ENCODE measurements around the gene SBK1.

Gene SBK1

GRCh38 chr16:28298511-28298878, 6.2 kb downstream of the SBK1 start:
- Histone ChIP-seq H3F3A (ENCODE audit: low read depth) (no peaks in the 10 kb centered on the region), H3K27me3 (ENCODE audit: insufficient read depth, low read length, poor library complexity, severe bottlenecking) (peaks cover 2% of the 10 kb centered on the region), H3K4me1 (ENCODE audit: insufficient read depth, low read length, poor library complexity, severe bottlenecking) (peaks cover 3% of the 10 kb centered on the region), H3K4me3 (ENCODE audit: low read length, poor library complexity, severe bottlenecking) (no peak overlapping the region), H3K9ac (ENCODE audit: low read depth, low read length, poor library complexity, severe bottlenecking) (no peak overlapping the region), H4K20me1 (ENCODE audit: insufficient read depth, low read length, poor library complexity, severe bottlenecking) (no peaks in the 10 kb centered on the region), H3K4me2 (ENCODE audit: low read depth, low read length, poor library complexity, severe bottlenecking) (no peak overlapping the region), H3K9me2 (replicated peaks; ENCODE audit: low read depth, low read length) (no peaks in the 10 kb centered on the region), H3K9me3 (ENCODE audit: insufficient read depth, low read depth, low read length) (no peaks in the 10 kb centered on the region), H3K79me2 (ENCODE audit: insufficient read depth, low read length) (no peaks in the 10 kb centered on the region), H3K36me3 (ENCODE audit: insufficient read depth, low read length) (no peaks in the 10 kb centered on the region), H2AFZ (ENCODE audit: low read length) (no peak overlapping the region)
- TF ChIP-seq CTCF (conservative IDR thresholded peaks at IDR 0.05; ENCODE audit: low read length), result no peak
- TF ChIP-seq EZH2phosphoT487 (IDR thresholded peaks at IDR 0.05; ENCODE audit: borderline replicate concordance), result no peak

GRCh38 chr16:28300327-28300726, 8.0 kb downstream of the SBK1 start:
- no peaks in the 10 kb centered on the region for H3K9me2 ChIP-seq (replicated peaks; ENCODE audit: low read depth, low read length)
- no peak overlapping the region for H3K9ac ChIP-seq (ENCODE audit: low read depth, low read length, poor library complexity, severe bottlenecking)
- no peak overlapping the region for H3K4me2 ChIP-seq (ENCODE audit: low read depth, low read length, poor library complexity, severe bottlenecking)
- TF ChIP-seq CTCF (conservative IDR thresholded peaks at IDR 0.05; ENCODE audit: low read length) (no peak), EZH2phosphoT487 (IDR thresholded peaks at IDR 0.05; ENCODE audit: borderline replicate concordance) (no peak)
- no peaks in the 10 kb centered on the region for H3K4me1 ChIP-seq (ENCODE audit: insufficient read depth, low read length, poor library complexity, severe bottlenecking)
- no peaks in the 10 kb centered on the region for H3K79me2 ChIP-seq (ENCODE audit: insufficient read depth, low read length)
- H3K4me3 ChIP-seq (ENCODE audit: low read length, poor library complexity, severe bottlenecking), result no peak overlapping the region
- H3K27me3 ChIP-seq (ENCODE audit: insufficient read depth, low read length, poor library complexity, severe bottlenecking), result no peaks in the 10 kb centered on the region
- no peaks in the 10 kb centered on the region for H3K36me3 ChIP-seq (ENCODE audit: insufficient read depth, low read length)
- H3F3A ChIP-seq (ENCODE audit: low read depth), result no peaks in the 10 kb centered on the region
- H2AFZ ChIP-seq (ENCODE audit: low read length), result no peak overlapping the region
- H4K20me1 ChIP-seq (ENCODE audit: insufficient read depth, low read length, poor library complexity, severe bottlenecking), result no peaks in the 10 kb centered on the region
- no peaks in the 10 kb centered on the region for H3K9me3 ChIP-seq (ENCODE audit: insufficient read depth, low read depth, low read length)

- Histone ChIP-seq H3K9ac (ENCODE audit: low read depth, low read length, poor library complexity, severe bottlenecking) (no peak overlapping the region), H3K4me1 (ENCODE audit: insufficient read depth, low read length, poor library complexity, severe bottlenecking) (no peaks in the 10 kb centered on the region), H3K79me2 (ENCODE audit: insufficient read depth, low read length) (no peaks in the 10 kb centered on the region), H4K20me1 (ENCODE audit: insufficient read depth, low read length, poor library complexity, severe bottlenecking) (no peaks in the 10 kb centered on the region), H3K27me3 (ENCODE audit: insufficient read depth, low read length, poor library complexity, severe bottlenecking) (no peaks in the 10 kb centered on the region), H3K4me3 (ENCODE audit: low read length, poor library complexity, severe bottlenecking) (no peak overlapping the region), H3K9me3 (ENCODE audit: insufficient read depth, low read depth, low read length) (no peaks in the 10 kb centered on the region), H3F3A (ENCODE audit: low read depth) (no peaks in the 10 kb centered on the region), H2AFZ (ENCODE audit: low read length) (no peak overlapping the region), H3K9me2 (replicated peaks; ENCODE audit: low read depth, low read length) (no peaks in the 10 kb centered on the region), H3K36me3 (ENCODE audit: insufficient read depth, low read length) (no peaks in the 10 kb centered on the region), H3K4me2 (ENCODE audit: low read depth, low read length, poor library complexity, severe bottlenecking) (no peak overlapping the region)
- TF ChIP-seq EZH2phosphoT487 (IDR thresholded peaks at IDR 0.05; ENCODE audit: borderline replicate concordance), result no peak
- TF ChIP-seq CTCF (conservative IDR thresholded peaks at IDR 0.05; ENCODE audit: low read length), result no peak
Observed at GRCh38 chr16:28301154-28301553, 8.8 kb downstream of the SBK1 start.
